ENCODE results near the gene WDR7.

Gene WDR7

DNA sequence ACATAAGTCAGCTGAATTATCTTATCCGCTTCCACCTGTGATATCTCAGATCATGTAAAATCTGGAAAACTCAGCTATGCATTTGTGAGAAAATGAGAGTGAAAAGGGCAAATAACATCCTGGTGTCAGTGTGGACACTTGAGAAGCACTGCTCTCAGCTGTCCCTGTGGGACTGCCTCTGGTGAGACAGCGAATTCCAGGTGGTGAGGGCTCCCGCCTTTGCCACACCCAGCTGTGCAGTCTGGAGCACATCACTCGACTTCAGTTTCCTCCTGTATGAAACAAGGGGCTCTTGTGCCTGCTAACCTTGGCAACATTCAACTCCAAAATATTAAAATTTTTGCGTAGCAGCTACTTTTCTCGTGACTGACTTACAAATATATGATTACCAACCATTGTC lies 300.9 kb downstream of the WDR7 start:
- no peak for DNase-seq

- DNase-seq, result no peak
These were observed 302.5 kb downstream of the WDR7 start for GRCh38 chr18:56953428-56954198.

DNA sequence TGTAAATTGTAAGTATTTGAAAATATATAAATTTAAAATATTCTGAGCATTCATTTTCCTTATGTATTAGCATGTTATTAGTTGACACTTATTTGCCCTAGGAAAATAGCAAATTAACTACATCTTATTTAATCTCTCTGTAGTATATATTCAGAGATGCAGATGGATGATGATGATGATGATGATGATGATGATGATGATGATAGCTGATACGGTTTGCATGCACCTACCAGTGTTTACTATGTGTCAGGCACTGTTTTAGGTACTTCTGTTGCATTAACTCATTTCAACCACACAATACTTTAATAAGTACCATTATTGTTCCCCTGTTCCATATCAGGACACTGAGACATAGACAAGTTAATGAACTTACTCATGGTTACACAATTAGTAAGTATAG lies 304.3 kb downstream of the WDR7 start:
- no peak for DNase-seq

- no peak for DNase-seq
These were observed 308.0 kb downstream of the WDR7 start for GRCh38 chr18:56959120-56959519.

DNA sequence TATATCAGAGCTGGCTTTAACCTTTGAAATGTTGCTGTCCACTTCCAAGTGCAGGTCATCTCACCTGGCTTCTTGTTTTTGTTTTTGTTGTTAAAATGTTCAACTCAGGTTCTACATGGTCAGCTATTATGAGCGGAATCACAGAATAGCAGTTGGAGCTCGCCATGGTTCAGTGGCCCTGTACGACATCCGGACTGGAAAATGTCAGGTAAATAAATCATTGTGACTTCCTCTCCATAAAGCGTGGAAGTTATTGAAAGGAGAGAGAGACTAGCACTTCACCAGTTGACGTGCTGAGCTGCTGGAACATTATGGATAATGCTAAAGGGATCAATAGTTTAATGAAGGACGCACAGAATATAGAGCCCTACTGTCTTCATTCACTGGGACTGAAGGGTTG lies 311.2 kb downstream of the WDR7 start:
- no peak for DNase-seq

- no peak for DNase-seq
These were observed 315.9 kb downstream of the WDR7 start for GRCh38 chr18:56967035-56967434.

DNA sequence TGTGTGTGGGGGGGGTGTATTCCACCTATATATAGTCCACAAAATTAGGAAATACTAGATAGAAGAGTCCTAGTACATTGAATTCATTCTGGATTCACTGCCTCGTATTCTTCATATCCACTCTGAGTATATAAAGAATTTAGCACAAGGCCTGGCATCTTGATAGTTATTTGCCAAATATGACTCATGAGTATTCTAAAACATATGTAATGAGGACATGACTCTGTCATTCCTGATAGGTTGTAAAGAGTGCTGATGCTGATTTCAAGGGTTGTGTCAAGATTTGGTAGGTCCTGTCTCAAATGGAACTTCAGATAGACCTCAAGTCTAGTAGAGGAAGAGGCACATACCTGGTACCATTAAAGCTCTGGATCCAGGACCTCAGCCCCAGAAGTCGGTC lies 322.3 kb downstream of the WDR7 start:
- no peak for DNase-seq

DNA sequence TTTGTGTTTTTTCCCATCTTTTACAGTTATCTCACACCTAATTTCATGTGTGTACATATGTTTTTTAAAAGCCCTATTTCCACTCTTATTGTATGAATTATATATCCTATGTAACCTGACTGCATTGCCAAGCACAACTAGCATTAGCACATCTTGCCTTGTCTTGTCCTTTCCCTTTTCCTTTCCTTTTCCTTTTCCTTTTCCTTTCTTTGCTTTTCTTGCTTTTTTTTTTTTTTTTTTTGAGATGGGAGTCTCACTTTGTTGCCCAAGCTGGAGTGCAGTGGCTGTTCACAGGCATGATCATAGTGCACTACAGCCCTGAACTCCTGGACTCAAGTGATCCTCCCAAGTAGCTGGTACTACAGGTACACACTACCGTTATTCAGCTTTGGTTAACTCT lies 323.0 kb downstream of the WDR7 start:
- no peak for DNase-seq

- no peak for DNase-seq
These were observed 324.1 kb downstream of the WDR7 start for GRCh38 chr18:56975276-56975675.

- no peak for DNase-seq
These were observed 326.1 kb downstream of the WDR7 start for GRCh38 chr18:56977309-56977708.

DNA sequence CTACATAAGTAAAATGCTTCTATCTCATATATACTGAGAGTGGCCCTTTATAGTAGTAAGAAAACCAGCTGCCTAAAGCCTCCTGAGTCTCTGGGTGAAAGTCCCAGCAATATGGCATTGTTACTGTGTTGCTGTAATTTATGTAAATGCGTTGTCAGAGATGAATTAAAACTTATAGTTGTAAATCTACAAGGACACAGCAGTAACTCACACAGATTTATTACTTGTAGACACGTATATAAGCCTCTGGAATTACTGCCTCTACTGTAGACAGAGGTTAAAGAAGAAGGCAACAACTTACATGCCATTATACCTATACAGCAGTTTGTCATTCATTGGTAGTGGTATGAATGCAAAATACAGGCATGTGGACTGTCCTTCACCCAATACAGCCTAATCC lies 326.6 kb downstream of the WDR7 start:
- DNase-seq, result no peak

GRCh38 chr18:56980151-56980550 lies 329.0 kb downstream of the WDR7 start:
- no peak for DNase-seq

- no peak for DNase-seq
These were observed 331.6 kb downstream of the WDR7 start for GRCh38 chr18:56982766-56983165.

DNA sequence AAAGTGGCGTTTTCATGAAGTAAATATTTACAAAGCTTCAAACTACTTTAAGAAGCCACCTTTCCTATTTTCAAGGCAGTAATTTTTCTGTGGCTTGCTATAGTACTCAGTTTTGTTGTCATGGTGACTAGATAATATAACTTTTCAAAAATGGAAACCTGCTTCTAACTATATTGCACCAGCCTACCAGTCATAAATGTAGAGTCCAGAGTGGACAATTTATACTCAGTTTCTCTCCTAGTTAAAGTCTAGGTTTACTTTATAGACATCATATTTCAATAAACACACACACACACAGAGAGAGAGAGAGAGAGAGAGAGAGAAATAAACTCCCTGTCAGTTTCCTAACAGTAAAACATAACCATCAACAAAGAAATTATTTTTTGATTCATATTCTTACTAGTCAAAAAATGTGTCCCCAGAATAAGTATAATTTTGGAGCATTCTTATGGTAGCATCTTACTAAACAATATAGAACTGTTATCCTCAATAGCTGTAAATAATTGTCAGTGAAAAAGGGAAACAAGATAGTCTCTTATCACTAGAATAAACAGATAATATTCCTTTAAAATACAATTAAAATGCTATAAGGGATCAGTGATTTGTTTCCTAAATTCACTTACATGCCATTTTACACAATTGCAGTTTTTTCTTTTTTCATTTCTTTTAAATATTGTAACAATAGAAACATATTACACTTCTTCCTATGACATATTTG lies 332.3 kb downstream of the WDR7 start:
- DNase-seq, result no peak

GRCh38 chr18:56984731-56985130 lies 333.6 kb downstream of the WDR7 start:
- DNase-seq, result no peak

- no peak for DNase-seq
These were observed 335.7 kb downstream of the WDR7 start for GRCh38 chr18:56986829-56987228.

GRCh38 chr18:56987236-56987635 lies 336.1 kb downstream of the WDR7 start:
- no peak for DNase-seq

DNA sequence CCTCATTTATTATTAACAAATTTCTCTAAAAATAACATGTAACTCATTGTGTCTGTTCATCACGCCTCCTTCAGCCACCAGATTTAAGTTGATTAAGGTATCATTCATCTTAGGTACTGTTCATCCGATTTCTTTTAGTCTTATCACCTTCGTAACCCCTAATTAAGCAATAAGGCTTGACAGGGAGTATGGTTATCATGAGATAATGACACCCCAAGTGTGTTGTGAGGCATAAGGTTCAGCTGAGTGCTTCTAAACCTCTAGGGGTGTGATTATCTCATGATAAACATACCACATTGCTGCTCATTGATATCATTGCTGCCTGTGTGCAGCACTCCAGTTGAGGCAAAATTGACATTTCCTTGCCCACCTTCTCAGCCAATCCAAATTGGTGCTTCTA lies 336.9 kb downstream of the WDR7 start:
- DNase-seq, result no peak

DNA sequence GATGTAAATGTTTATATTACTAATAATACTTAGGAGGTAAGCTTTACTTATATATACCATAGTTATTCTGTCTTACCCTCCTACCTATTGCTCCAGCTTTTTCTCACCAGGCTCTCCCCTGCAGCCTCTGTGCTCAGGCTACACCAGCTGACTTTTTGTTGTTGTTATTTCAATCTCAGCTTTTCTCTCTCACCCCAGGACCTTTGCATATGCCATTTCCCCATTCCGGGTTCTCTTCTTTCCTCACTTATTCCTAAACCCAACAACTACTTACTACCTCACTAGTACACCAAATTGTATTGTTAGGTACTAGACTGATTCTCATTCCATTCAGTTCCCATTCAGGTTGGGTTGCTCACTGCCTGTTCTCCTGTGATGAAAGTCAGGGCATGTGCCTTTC lies 339.5 kb downstream of the WDR7 start:
- no peak for DNase-seq

GRCh38 chr18:56992777-56993176 lies 341.6 kb downstream of the WDR7 start:
- no peak for DNase-seq

- no peak for DNase-seq
These were observed 344.5 kb downstream of the WDR7 start for GRCh38 chr18:56995579-56996188.

DNA sequence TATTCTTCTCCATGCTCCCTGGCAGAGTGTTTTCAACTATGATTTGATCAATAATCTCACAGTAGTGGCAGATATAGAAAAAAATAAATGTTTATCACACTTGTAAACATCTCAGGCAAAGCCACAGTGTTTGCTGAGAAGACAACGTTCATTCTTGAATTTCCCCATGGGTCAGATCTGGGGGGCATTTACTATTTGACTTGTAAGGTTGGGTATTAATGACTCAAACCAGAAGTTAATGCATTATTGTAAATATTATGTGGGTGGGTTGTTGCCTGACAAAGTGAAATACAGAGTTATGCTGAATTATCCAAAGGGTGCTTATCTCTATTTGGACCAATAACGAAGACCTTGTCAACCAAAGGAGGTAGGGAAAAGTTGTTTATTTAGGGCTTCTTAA lies 346.0 kb downstream of the WDR7 start:
- DNase-seq, result no peak

DNA sequence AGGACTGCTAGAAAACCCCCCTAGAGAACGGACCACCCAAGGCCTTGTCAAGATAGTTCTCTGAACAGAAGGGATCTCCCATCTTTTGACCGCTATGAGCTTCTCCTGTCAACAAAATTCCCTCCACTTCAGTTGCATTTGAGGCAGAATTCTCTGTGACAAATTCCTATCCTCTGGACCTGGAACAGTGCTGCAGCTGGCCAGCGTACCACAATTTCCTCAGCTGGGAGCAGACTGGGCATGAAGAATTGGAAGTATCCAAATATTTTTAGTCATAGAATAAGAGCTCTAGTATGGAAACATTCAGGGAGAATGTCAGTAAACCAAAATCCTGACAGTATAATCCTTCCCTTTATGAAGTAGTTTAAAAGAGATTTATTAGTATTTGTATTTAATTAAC lies 348.7 kb downstream of the WDR7 start:
- no peak for DNase-seq

GRCh38 chr18:57002627-57003026 lies 351.5 kb downstream of the WDR7 start:
- no peak for DNase-seq

Data from central memory CD4-positive, alpha-beta T cell (primary cell).